Erythroblast (primary cell): ENCODE data around the gene PRIM2.
"Not testable (repeated sequence)": the region's sequence is repeated elsewhere in the genome, so short reads cannot be mapped to it uniquely, and the experiment has no call there.

Source experiments
- DNase-seq, 2 experiments: peaks; one replicate each; lab custom pipeline; 2025; lab: John Stamatoyannopoulos, UW
- GATA1 ChIP-seq: IDR thresholded peaks from 2 replicates; pipeline ENCODE4 v1.6.1; 2011; ENCODE audit warnings: low read depth, mild to moderate bottlenecking, control low read depth, low read length, moderate library complexity
- POLR2A ChIP-seq: IDR thresholded peaks from 2 replicates; pipeline ENCODE4 v1.6.1; 2011; ENCODE audit warnings: mild to moderate bottlenecking, low read length

PRIM2 gene

GRCh38 chr6:57461022-57461421 is 143.6 kb downstream of the PRIM2 start:
- peak in 1 of 2 experiments; percentile 1 for DNase-seq

- not testable (repeated sequence) for DNase-seq
Observed at GRCh38 chr6:57463809-57464208, 146.4 kb downstream of the PRIM2 start.

- DNase-seq = not testable (repeated sequence)
Observed at GRCh38 chr6:57465968-57466367, 148.5 kb downstream of the PRIM2 start.

- TF ChIP-seq POLR2A (no peak), GATA1 (no peak)
- DNase-seq = no peak
Observed at GRCh38 chr6:57469072-57469471, 151.6 kb downstream of the PRIM2 start.

- DNase-seq = not testable (repeated sequence)
Observed at GRCh38 chr6:57470148-57470547, 152.7 kb downstream of the PRIM2 start.

GRCh38 chr6:57471314-57471864 is 154.0 kb downstream of the PRIM2 start:
- not testable (repeated sequence) for DNase-seq

GRCh38 chr6:57472861-57473362 is 155.5 kb downstream of the PRIM2 start:
- peak; percentile 3 to 57 for DNase-seq

- DNase-seq = not testable (repeated sequence)
Observed at GRCh38 chr6:57474862-57475475, 157.5 kb downstream of the PRIM2 start.

GRCh38 chr6:57475656-57476055 is 158.2 kb downstream of the PRIM2 start:
- not testable (repeated sequence) for DNase-seq

- DNase-seq = not testable (repeated sequence)
Observed at GRCh38 chr6:57480194-57480593, 162.8 kb downstream of the PRIM2 start.

GRCh38 chr6:57481121-57481520 is 163.7 kb downstream of the PRIM2 start:
- not testable (repeated sequence) for DNase-seq

- DNase-seq = peak in 1 of 2 experiments; percentile 11
Observed at GRCh38 chr6:57482471-57482870, 165.0 kb downstream of the PRIM2 start.

- not testable (repeated sequence) for DNase-seq
Observed at GRCh38 chr6:57486494-57487081, 169.2 kb downstream of the PRIM2 start.

GRCh38 chr6:57488551-57488950 is 171.1 kb downstream of the PRIM2 start:
- not testable (repeated sequence) for DNase-seq

GRCh38 chr6:57489887-57490286 is 172.5 kb downstream of the PRIM2 start:
- DNase-seq = not testable (repeated sequence)

GRCh38 chr6:57491795-57492194 is 174.4 kb downstream of the PRIM2 start:
- DNase-seq = not testable (repeated sequence)

GRCh38 chr6:57496251-57496650 is 178.8 kb downstream of the PRIM2 start:
- DNase-seq = not testable (repeated sequence)

GRCh38 chr6:57500368-57501021 is 183.1 kb downstream of the PRIM2 start:
- not testable (repeated sequence) for DNase-seq

- not testable (repeated sequence) for DNase-seq
Observed at GRCh38 chr6:57502387-57502786, 185.0 kb downstream of the PRIM2 start.

- peak in 1 of 2 experiments; percentile 6 for DNase-seq
Observed at GRCh38 chr6:57505251-57505650, 187.8 kb downstream of the PRIM2 start.

GRCh38 chr6:57510390-57510789 is 193.0 kb downstream of the PRIM2 start:
- DNase-seq = not testable (repeated sequence)

- DNase-seq = not testable (repeated sequence)
Observed at GRCh38 chr6:57515171-57515570, 197.7 kb downstream of the PRIM2 start.
